ENCODE results near the gene PRKAR1B. TPM values are rescaled to one million over a fixed set of nuclear protein-coding genes. Genes with fewer than 3 reads are reported as not detected.
"Not testable (repeated sequence)": the region's sequence is repeated elsewhere in the genome, so short reads cannot be mapped to it uniquely, and the experiment has no call there.

Gene PRKAR1B
- total and polyA plus RNA-seq, 2 donors: 13.7 to 15.4 TPM

DNA sequence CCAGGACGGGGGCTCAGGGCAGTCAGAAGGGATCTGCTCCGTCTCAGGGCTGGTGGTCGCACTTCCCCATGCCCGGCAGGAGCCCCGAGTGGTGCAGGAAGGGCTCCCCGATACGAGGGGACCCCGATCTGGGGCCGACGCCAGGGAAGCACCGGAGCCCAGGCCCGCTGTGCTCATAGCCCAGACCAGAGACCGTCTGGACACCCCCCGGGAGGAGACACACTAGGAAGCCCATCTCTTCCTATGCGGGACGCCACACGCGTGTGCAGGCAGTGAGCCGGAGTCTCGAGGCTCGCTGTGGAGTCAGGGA, 167.7 kb downstream of the PRKAR1B start:
- no peak overlapping the region for H3K4me3 ChIP-seq (ENCODE audit: low read length in 2 of 2)
- no peaks in the 10 kb centered on the region for H3K27me3 ChIP-seq (ENCODE audit: control insufficient read depth in 2 of 2, insufficient read depth in 1 of 2, low read length in 1 of 2)
- H3K9me3 ChIP-seq (ENCODE audit: control insufficient read depth in 2 of 2, insufficient read depth in 1 of 2, low read length in 1 of 2): no peaks in the 10 kb centered on the region
- H3K27ac ChIP-seq (ENCODE audit: low read depth in 1 of 2, low read length in 1 of 2): no peak overlapping the region
- no peak for DNase-seq (ENCODE audit: low read depth in 6 of 9, low spot score in 9 of 9)
- no peaks in the 10 kb centered on the region for H3K36me3 ChIP-seq (ENCODE audit: control insufficient read depth in 2 of 2, insufficient read depth in 2 of 2, low read length in 1 of 2)
- no peaks in the 10 kb centered on the region for H3K4me1 ChIP-seq (ENCODE audit: control insufficient read depth in 2 of 2, insufficient read depth in 2 of 2, low read length in 2 of 2)
- 98% methylated on average over 21 of the region's 21 CpGs for WGBS

GRCh38 chr7:557558-557881, 169.6 kb downstream of the PRKAR1B start:
- Histone ChIP-seq H3K27me3 (ENCODE audit: control insufficient read depth in 2 of 2, insufficient read depth in 1 of 2, low read length in 1 of 2) (no peaks in the 10 kb centered on the region), H3K4me1 (ENCODE audit: control insufficient read depth in 2 of 2, insufficient read depth in 2 of 2, low read length in 2 of 2) (peaks cover 0 to 2% of the 10 kb centered on the region in 2 donors), H3K4me3 (ENCODE audit: low read length in 2 of 2) (no peak overlapping the region), H3K27ac (ENCODE audit: low read depth in 1 of 2, low read length in 1 of 2) (no peak overlapping the region), H3K9me3 (ENCODE audit: control insufficient read depth in 2 of 2, insufficient read depth in 1 of 2, low read length in 1 of 2) (no peaks in the 10 kb centered on the region), H3K36me3 (ENCODE audit: control insufficient read depth in 2 of 2, insufficient read depth in 2 of 2, low read length in 1 of 2) (peaks cover 0 to 3% of the 10 kb centered on the region in 2 donors)
- WGBS: 98% methylated on average over 12 of the region's 12 CpGs
- DNase-seq (ENCODE audit: low read depth in 6 of 9, low spot score in 9 of 9): no peak

DNA sequence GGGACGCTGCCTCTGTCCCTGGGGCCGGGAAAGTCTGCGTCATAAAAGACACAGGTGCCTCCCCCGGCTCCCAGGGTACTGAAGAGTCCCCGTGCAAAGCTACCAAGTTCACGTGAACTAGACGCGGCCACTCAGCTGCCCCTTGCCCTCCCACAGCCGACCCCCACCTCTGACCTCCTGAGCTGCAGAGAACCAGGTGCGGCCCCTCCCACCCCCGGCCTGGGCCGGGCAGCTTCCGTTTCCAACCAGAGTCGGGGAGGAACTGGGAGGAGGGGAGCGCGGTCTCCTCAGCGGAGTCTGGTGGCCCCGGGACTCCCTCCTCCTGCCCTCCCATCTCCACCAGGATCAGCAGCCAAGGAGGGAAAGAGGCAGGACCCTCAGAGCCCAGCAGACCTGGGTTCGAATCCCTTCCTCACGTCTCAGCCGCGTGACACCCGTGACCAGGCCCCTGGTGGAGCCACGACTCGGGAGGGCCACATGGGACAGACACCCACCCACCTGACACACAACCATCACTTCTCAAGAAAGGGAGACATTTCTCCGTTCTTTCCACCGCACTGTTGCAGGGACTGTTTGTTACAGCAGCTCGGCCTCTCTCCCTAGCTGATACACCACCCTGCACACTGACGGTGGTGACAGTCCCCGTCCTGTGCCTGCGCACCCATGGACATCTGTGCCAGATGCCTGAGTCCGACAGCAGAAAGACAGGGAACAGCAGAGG, 170.1 kb downstream of the PRKAR1B start:
- H3K4me1 ChIP-seq (ENCODE audit: control insufficient read depth in 2 of 2, insufficient read depth in 2 of 2, low read length in 2 of 2): peaks cover 0 to 2% of the 10 kb centered on the region in 2 donors
- 96% methylated on average over 32 of the region's 32 CpGs for WGBS
- no peaks in the 10 kb centered on the region for H3K9me3 ChIP-seq (ENCODE audit: control insufficient read depth in 2 of 2, insufficient read depth in 1 of 2, low read length in 1 of 2)
- DNase-seq (ENCODE audit: low read depth in 6 of 9, low spot score in 9 of 9): no peak
- peaks cover 0 to 3% of the 10 kb centered on the region in 2 donors for H3K36me3 ChIP-seq (ENCODE audit: control insufficient read depth in 2 of 2, insufficient read depth in 2 of 2, low read length in 1 of 2)
- no peak overlapping the region for H3K27ac ChIP-seq (ENCODE audit: low read depth in 1 of 2, low read length in 1 of 2)
- H3K27me3 ChIP-seq (ENCODE audit: control insufficient read depth in 2 of 2, insufficient read depth in 1 of 2, low read length in 1 of 2): no peaks in the 10 kb centered on the region
- H3K4me3 ChIP-seq (ENCODE audit: low read length in 2 of 2): no peak overlapping the region

GRCh38 chr7:556291-556826, 170.7 kb downstream of the PRKAR1B start:
- WGBS: 94% methylated on average over 30 of the region's 30 CpGs
- DNase-seq (ENCODE audit: low read depth in 6 of 9, low spot score in 9 of 9): no peak
- H3K27me3 ChIP-seq (ENCODE audit: control insufficient read depth in 2 of 2, insufficient read depth in 1 of 2, low read length in 1 of 2): no peaks in the 10 kb centered on the region
- H3K27ac ChIP-seq (ENCODE audit: low read depth in 1 of 2, low read length in 1 of 2): no peak overlapping the region
- no peaks in the 10 kb centered on the region for H3K9me3 ChIP-seq (ENCODE audit: control insufficient read depth in 2 of 2, insufficient read depth in 1 of 2, low read length in 1 of 2)
- peaks cover 0 to 2% of the 10 kb centered on the region in 2 donors for H3K4me1 ChIP-seq (ENCODE audit: control insufficient read depth in 2 of 2, insufficient read depth in 2 of 2, low read length in 2 of 2)
- H3K4me3 ChIP-seq (ENCODE audit: low read length in 2 of 2): no peak overlapping the region
- H3K36me3 ChIP-seq (ENCODE audit: control insufficient read depth in 2 of 2, insufficient read depth in 2 of 2, low read length in 1 of 2): peaks cover 0 to 3% of the 10 kb centered on the region in 2 donors

DNA sequence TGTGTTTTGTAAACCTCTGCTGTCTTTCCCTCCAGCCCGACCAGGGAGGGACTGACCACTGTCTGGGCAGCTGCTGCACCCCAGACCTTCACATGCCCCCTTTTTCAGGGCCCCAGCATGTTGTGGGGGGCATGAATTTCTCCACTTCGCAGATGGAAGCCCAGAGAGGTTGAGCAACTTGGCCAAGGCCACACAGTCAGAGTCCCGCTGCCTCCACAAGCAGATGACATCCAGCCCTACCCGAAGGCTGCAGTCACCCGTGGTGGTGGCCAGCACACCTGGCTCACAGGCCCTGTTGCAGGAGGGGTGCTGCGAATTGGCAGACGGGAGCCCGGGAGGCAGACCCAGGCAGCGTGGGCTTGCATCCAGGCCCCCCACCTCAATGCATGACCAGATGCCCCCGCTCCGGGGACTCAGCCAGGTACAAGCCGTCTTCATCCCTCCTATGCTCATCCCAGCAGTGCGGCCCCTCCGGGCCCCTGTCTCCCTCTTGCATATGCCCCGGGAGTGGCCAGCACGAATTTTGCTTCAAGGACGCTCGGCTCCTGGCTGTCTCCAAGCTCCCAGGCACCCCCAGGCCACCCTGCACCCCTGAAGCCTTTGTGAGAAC, 171.4 kb downstream of the PRKAR1B start:
- H3K4me1 ChIP-seq (ENCODE audit: control insufficient read depth in 2 of 2, insufficient read depth in 2 of 2, low read length in 2 of 2): peaks cover 0 to 2% of the 10 kb centered on the region in 2 donors
- no peak overlapping the region for H3K4me3 ChIP-seq (ENCODE audit: low read length in 2 of 2)
- H3K27me3 ChIP-seq (ENCODE audit: control insufficient read depth in 2 of 2, insufficient read depth in 1 of 2, low read length in 1 of 2): no peaks in the 10 kb centered on the region
- H3K36me3 ChIP-seq (ENCODE audit: control insufficient read depth in 2 of 2, insufficient read depth in 2 of 2, low read length in 1 of 2): peaks cover 0 to 3% of the 10 kb centered on the region in 2 donors
- no peaks in the 10 kb centered on the region for H3K9me3 ChIP-seq (ENCODE audit: control insufficient read depth in 2 of 2, insufficient read depth in 1 of 2, low read length in 1 of 2)
- 95% methylated on average over 18 of the region's 18 CpGs for WGBS
- H3K27ac ChIP-seq (ENCODE audit: low read depth in 1 of 2, low read length in 1 of 2): no peak overlapping the region
- DNase-seq (ENCODE audit: low read depth in 6 of 9, low spot score in 9 of 9): no peak

DNA sequence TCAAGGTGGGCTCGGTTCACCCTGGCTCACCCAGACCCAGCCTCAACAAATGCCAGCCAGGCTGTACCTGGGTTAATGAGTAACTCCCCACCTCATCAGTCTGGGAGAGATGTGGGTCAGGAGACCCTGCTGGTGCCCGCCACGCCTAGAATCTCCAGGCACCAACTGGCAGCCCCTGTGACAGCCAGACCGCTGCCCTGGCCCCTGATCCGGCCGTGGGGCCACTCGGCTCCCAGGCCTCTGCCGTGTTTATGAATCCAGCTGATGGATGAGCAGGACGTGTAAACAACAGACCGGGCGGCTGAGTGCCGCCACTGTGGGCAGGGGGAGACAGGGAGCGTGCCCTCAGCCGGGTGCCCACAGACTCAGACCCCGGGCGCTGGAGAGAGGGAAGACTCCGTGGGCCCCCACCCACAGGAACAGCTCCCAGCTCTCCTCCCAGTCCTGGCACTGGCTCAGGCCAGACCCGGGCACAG, 173.4 kb downstream of the PRKAR1B start:
- 97% methylated on average over 18 of the region's 18 CpGs for WGBS
- Histone ChIP-seq H3K27me3 (ENCODE audit: control insufficient read depth in 2 of 2, insufficient read depth in 1 of 2, low read length in 1 of 2) (no peaks in the 10 kb centered on the region), H3K4me1 (ENCODE audit: control insufficient read depth in 2 of 2, insufficient read depth in 2 of 2, low read length in 2 of 2) (peaks cover 0 to 2% of the 10 kb centered on the region in 2 donors), H3K4me3 (ENCODE audit: low read length in 2 of 2) (no peak overlapping the region), H3K9me3 (ENCODE audit: control insufficient read depth in 2 of 2, insufficient read depth in 1 of 2, low read length in 1 of 2) (no peaks in the 10 kb centered on the region), H3K27ac (ENCODE audit: low read depth in 1 of 2, low read length in 1 of 2) (no peak overlapping the region), H3K36me3 (ENCODE audit: control insufficient read depth in 2 of 2, insufficient read depth in 2 of 2, low read length in 1 of 2) (peaks cover 0 to 3% of the 10 kb centered on the region in 2 donors)
- DNase-seq (ENCODE audit: low read depth in 6 of 9, low spot score in 9 of 9): no peak

- no peak for DNase-seq (ENCODE audit: low read depth in 6 of 9, low spot score in 9 of 9)
- no peaks in the 10 kb centered on the region for H3K27me3 ChIP-seq (ENCODE audit: control insufficient read depth in 2 of 2, insufficient read depth in 1 of 2, low read length in 1 of 2)
Observed at GRCh38 chr7:552868-553635, 174.0 kb downstream of the PRKAR1B start.

GRCh38 chr7:552151-552867, 174.8 kb downstream of the PRKAR1B start:
- not testable (repeated sequence) for H3K36me3 ChIP-seq (ENCODE audit: control insufficient read depth in 2 of 2, insufficient read depth in 2 of 2, low read length in 1 of 2); H3K4me1 ChIP-seq (ENCODE audit: control insufficient read depth in 2 of 2, insufficient read depth in 2 of 2, low read length in 2 of 2); H3K27ac ChIP-seq (ENCODE audit: low read depth in 1 of 2, low read length in 1 of 2); H3K27me3 ChIP-seq (ENCODE audit: control insufficient read depth in 2 of 2, insufficient read depth in 1 of 2, low read length in 1 of 2); H3K9me3 ChIP-seq (ENCODE audit: control insufficient read depth in 2 of 2, insufficient read depth in 1 of 2, low read length in 1 of 2); DNase-seq (ENCODE audit: low read depth in 6 of 9, low spot score in 9 of 9); H3K4me3 ChIP-seq (ENCODE audit: low read length in 2 of 2)
- 93% methylated on average over 32 of the region's 32 CpGs for WGBS

More at GRCh38 chr7:552868-553635, 174.0 kb downstream of the PRKAR1B start:
- Histone ChIP-seq H3K27ac (ENCODE audit: low read depth in 1 of 2, low read length in 1 of 2) (no peak overlapping the region), H3K4me3 (ENCODE audit: low read length in 2 of 2) (no peak overlapping the region), H3K9me3 (ENCODE audit: control insufficient read depth in 2 of 2, insufficient read depth in 1 of 2, low read length in 1 of 2) (no peaks in the 10 kb centered on the region), H3K4me1 (ENCODE audit: control insufficient read depth in 2 of 2, insufficient read depth in 2 of 2, low read length in 2 of 2) (peaks cover 0 to 2% of the 10 kb centered on the region in 2 donors), H3K36me3 (ENCODE audit: control insufficient read depth in 2 of 2, insufficient read depth in 2 of 2, low read length in 1 of 2) (peaks cover 0 to 3% of the 10 kb centered on the region in 2 donors)
- WGBS: 95% methylated on average over 44 of the region's 44 CpGs
